Fibroblast of lung (primary cell): ENCODE measurements around the gene RNU1-1. TPM values are rescaled to one million over a fixed set of nuclear protein-coding genes. Genes with fewer than 3 reads are reported as not detected.
"Not testable (repeated sequence)": the region's sequence is repeated elsewhere in the genome, so short reads cannot be mapped to it uniquely, and the experiment has no call there.

ENCODE experiments used
- DNase-seq, 2 donors: peaks; one replicate each; pipeline versions ENCODE4 v3.0.0 to v3.0.0-alpha.2; 2010; ENCODE audit warnings: low read depth in 2 of 2
- H2AFZ ChIP-seq: 2 replicates; pipeline ENCODE4 v1.5.1; 2012; ENCODE audit warnings: low read length, control low read depth, inconsistent platforms
- H3K27ac ChIP-seq: 2 replicates; pipeline ENCODE4 v1.5.1; 2011; ENCODE audit warnings: low read length, control low read depth; ENCODE audit not compliant: insufficient read depth
- H3K27me3 ChIP-seq: 2 replicates; pipeline ENCODE4 v1.5.1; 2011; ENCODE audit warnings: mild to moderate bottlenecking, low read length; ENCODE audit not compliant: control insufficient read depth, insufficient read depth
- H3K36me3 ChIP-seq: 2 replicates; pipeline ENCODE4 v1.5.1; 2011; ENCODE audit warnings: low read length; ENCODE audit not compliant: control insufficient read depth, insufficient read depth
- H3K4me1 ChIP-seq: 2 replicates; pipeline ENCODE4 v1.5.1; 2011; ENCODE audit warnings: low read length; ENCODE audit not compliant: control insufficient read depth, insufficient read depth; ENCODE audit errors: extremely low read depth
- H3K4me2 ChIP-seq: 2 replicates; pipeline ENCODE4 v1.5.1; 2011; ENCODE audit warnings: low read length, control low read depth; ENCODE audit not compliant: insufficient read depth; ENCODE audit errors: extremely low read depth
- H3K4me3 ChIP-seq, 4 experiments: fragments of 200-600 bp in 1 of 4; sonication (generic) in 1 of 4; replicated peaks in 1 of 4; 2 replicates each; pipeline ENCODE4 v1.5.1; 2011 to 2016; ENCODE audit warnings: low read length in 4 of 4, low read depth in 3 of 4, mild to moderate bottlenecking in 3 of 4, control low read depth in 2 of 4, inconsistent platforms in 1 of 4, mixed read lengths in 1 of 4; ENCODE audit not compliant: insufficient read depth in 1 of 4; ENCODE audit errors: control extremely low read depth in 1 of 4
- H3K79me2 ChIP-seq: 2 replicates; pipeline ENCODE4 v1.5.1; 2012; ENCODE audit warnings: mild to moderate bottlenecking, low read length, inconsistent platforms; ENCODE audit not compliant: control insufficient read depth, insufficient read depth
- H3K9ac ChIP-seq: 2 replicates; pipeline ENCODE4 v1.5.1; 2011; ENCODE audit warnings: mild to moderate bottlenecking, low read length, control low read depth; ENCODE audit not compliant: insufficient read depth
- H3K9me3 ChIP-seq: 2 replicates; pipeline ENCODE4 v1.5.1; 2012; ENCODE audit warnings: low read depth, low read length; ENCODE audit not compliant: control insufficient read depth, insufficient read depth
- H4K20me1 ChIP-seq: 2 replicates; pipeline ENCODE4 v1.5.1; 2011; ENCODE audit warnings: low read length; ENCODE audit not compliant: control insufficient read depth, insufficient read depth; ENCODE audit errors: extremely low read depth
- EZH2 ChIP-seq: IDR thresholded peaks from 2 replicates; pipeline ENCODE4 v1.5.1; 2012; ENCODE audit warnings: low read length, control low read depth, mild to moderate bottlenecking; ENCODE audit errors: missing control alignments
- polyA plus RNA-seq, 2 donors: library from polyadenylated mRNA; depleted of rRNA in 1 of 2; stranded (reverse) in 1 of 2; unstranded in 1 of 2; fragments of >200 nt; gene quantifications; 2 replicates each; pipeline ENCODE4 v1.2.1, GENCODE V29; 2011 to 2012; ENCODE audit warnings: missing spikeins in 1 of 2
- total RNA-seq: library from RNA; depleted of rRNA; stranded (reverse); fragments of >200 nt; gene quantifications from 2 replicates; pipeline ENCODE4 v1.2.1, GENCODE V29; 2014
- TF ChIP-seq, protein P1 (sequence below), 2 donors: IDR thresholded peaks in 1 of 2; conservative IDR thresholded peaks in 1 of 2; 1 replicate in 1 of 2; 2 replicates in 1 of 2; pipeline ENCODE4 v1.5.1; 2011 to 2012; ENCODE audit warnings: low read length in 2 of 2, control low read depth in 1 of 2, inconsistent platforms in 1 of 2, low read depth in 1 of 2, mild to moderate bottlenecking in 1 of 2

The RNU1-1 gene
- total and polyA plus RNA-seq, 2 donors (not counting 1 experiment from before 2014, with no cell fraction given) = 3,997 TPM; not detected in 1

GRCh38 chr1:16500975-16501374 is 13.1 kb downstream of the RNU1-1 start:
- not testable (repeated sequence) for H3K4me3 ChIP-seq, H3K9me3 ChIP-seq, H3K36me3 ChIP-seq, H3K27me3 ChIP-seq, H3K4me2 ChIP-seq, H4K20me1 ChIP-seq, H3K4me1 ChIP-seq, H3K9ac ChIP-seq, H3K79me2 ChIP-seq, DNase-seq, H3K27ac ChIP-seq, H2AFZ ChIP-seq

- not testable (repeated sequence) for H3K4me1 ChIP-seq, H3K27ac ChIP-seq, DNase-seq, H2AFZ ChIP-seq, H3K79me2 ChIP-seq, H3K27me3 ChIP-seq, H4K20me1 ChIP-seq, H3K4me3 ChIP-seq, H3K9me3 ChIP-seq, H3K36me3 ChIP-seq, H3K9ac ChIP-seq, H3K4me2 ChIP-seq
These were observed 13.6 kb downstream of the RNU1-1 start for GRCh38 chr1:16500466-16500865.

GRCh38 chr1:16498573-16499413 is 15.3 kb downstream of the RNU1-1 start:
- TF ChIP-seq, protein P1, sequence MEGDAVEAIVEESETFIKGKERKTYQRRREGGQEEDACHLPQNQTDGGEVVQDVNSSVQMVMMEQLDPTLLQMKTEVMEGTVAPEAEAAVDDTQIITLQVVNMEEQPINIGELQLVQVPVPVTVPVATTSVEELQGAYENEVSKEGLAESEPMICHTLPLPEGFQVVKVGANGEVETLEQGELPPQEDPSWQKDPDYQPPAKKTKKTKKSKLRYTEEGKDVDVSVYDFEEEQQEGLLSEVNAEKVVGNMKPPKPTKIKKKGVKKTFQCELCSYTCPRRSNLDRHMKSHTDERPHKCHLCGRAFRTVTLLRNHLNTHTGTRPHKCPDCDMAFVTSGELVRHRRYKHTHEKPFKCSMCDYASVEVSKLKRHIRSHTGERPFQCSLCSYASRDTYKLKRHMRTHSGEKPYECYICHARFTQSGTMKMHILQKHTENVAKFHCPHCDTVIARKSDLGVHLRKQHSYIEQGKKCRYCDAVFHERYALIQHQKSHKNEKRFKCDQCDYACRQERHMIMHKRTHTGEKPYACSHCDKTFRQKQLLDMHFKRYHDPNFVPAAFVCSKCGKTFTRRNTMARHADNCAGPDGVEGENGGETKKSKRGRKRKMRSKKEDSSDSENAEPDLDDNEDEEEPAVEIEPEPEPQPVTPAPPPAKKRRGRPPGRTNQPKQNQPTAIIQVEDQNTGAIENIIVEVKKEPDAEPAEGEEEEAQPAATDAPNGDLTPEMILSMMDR (conservative IDR thresholded peaks at IDR 0.05 in 1 of 2, IDR thresholded peaks at IDR 0.05 in 1 of 2; ENCODE audit: low read depth in 1 of 2, low read length in 2 of 2) = no peak
- TF ChIP-seq EZH2 = no peak
- peak overlapping the region; percentile 32 to 81 (median 66) for H3K4me3 ChIP-seq
- H3K4me2 ChIP-seq = peak overlapping the region; percentile 60
- no peak overlapping the region for H3K27ac ChIP-seq
- no peaks in the 10 kb centered on the region for H3K9me3 ChIP-seq
- H4K20me1 ChIP-seq = no peaks in the 10 kb centered on the region
- peak overlapping the region; percentile 91 for H2AFZ ChIP-seq
- no peaks in the 10 kb centered on the region for H3K4me1 ChIP-seq
- H3K27me3 ChIP-seq = no peaks in the 10 kb centered on the region
- peak overlapping the region; percentile 64 for H3K9ac ChIP-seq
- H3K79me2 ChIP-seq = no peaks in the 10 kb centered on the region
- peak; percentile 80 to 82 for DNase-seq
- H3K36me3 ChIP-seq = no peaks in the 10 kb centered on the region

- H3K9ac ChIP-seq, H3K36me3 ChIP-seq, H2AFZ ChIP-seq, H3K4me1 ChIP-seq, H3K79me2 ChIP-seq, H3K27me3 ChIP-seq, H4K20me1 ChIP-seq, DNase-seq, H3K9me3 ChIP-seq, H3K27ac ChIP-seq: not testable (repeated sequence)
- Histone ChIP-seq H3K4me2 (peak overlapping the region; percentile 21), H3K4me3 (peak overlapping the region; percentile 32 to 76 (median 54))
These were observed 16.0 kb downstream of the RNU1-1 start for GRCh38 chr1:16498047-16498446.

- not testable (repeated sequence) for H3K9ac ChIP-seq, H3K79me2 ChIP-seq, H3K36me3 ChIP-seq, H3K9me3 ChIP-seq, H3K4me2 ChIP-seq, H3K4me1 ChIP-seq, H3K4me3 ChIP-seq, H3K27ac ChIP-seq, H3K27me3 ChIP-seq, H2AFZ ChIP-seq, DNase-seq, H4K20me1 ChIP-seq
These were observed 16.6 kb downstream of the RNU1-1 start for GRCh38 chr1:16497474-16497904.

DNA sequence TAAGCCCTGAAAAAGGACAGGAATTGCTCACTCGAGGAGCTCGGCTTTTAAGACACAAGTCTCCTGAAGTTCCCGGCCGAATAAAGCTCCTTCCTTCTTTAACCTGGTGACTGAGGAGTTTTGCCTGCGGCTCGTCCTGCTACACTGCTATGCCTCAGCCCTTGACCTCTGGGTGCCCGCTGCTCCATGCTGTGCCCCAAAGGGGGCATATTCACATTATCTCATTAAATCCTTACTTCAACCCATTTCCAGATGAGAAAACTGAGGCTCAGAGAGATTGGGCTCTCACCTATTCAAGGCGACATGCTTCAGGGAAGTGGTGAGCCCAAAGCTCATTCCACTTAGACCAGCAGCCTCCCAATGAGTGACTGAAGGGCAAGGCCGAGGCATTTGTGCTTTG is 20.4 kb downstream of the RNU1-1 start:
- H3K36me3 ChIP-seq, H3K79me2 ChIP-seq, H3K9me3 ChIP-seq, H3K27me3 ChIP-seq, H3K4me2 ChIP-seq, DNase-seq, H4K20me1 ChIP-seq, H3K27ac ChIP-seq, H3K4me3 ChIP-seq, H3K9ac ChIP-seq, H3K4me1 ChIP-seq, H2AFZ ChIP-seq: not testable (repeated sequence)
